NB4 (cell line): ENCODE results near the gene PRKAG1.

ENCODE experiments used
- MYC ChIP-seq: IDR thresholded peaks from 2 replicates; pipeline ENCODE4 v1.6.1; 2011; ENCODE audit warnings: low read depth, low read length
- POLR2A ChIP-seq: IDR thresholded peaks from 2 replicates; pipeline ENCODE4 v1.6.1; 2011; ENCODE audit warnings: mild to moderate bottlenecking; ENCODE audit not compliant: insufficient read length; ENCODE audit errors: extremely low read depth
- TF ChIP-seq, protein P1 (sequence below): IDR thresholded peaks from one replicate; pipeline ENCODE4 v1.5.1; 2012; ENCODE audit warnings: low read depth, low read length
- TF ChIP-seq, protein P2 (sequence below): IDR thresholded peaks from 2 replicates; pipeline ENCODE4 v1.6.1; 2011; ENCODE audit warnings: low read depth, low read length

DNA sequence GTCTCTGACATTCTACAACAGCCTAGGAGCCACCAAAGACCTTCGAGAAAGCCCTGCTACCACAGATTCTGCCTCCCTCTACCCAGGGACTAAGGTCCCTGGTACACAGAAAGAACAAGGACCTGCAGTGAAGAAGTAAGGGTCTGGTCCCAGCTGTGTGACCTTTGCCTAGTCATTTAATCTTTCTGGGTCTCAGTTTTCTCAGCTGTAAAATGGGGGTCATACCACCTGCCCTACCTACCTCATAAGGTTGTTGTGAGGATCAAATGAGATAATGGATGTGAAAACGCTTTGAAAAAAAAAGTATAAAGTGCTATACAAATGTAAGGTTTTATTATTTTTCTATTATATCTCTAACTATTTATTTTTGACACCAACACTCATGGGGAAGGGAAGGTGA lies 5.2 kb upstream of the PRKAG1 start:
- TF ChIP-seq, protein P1, sequence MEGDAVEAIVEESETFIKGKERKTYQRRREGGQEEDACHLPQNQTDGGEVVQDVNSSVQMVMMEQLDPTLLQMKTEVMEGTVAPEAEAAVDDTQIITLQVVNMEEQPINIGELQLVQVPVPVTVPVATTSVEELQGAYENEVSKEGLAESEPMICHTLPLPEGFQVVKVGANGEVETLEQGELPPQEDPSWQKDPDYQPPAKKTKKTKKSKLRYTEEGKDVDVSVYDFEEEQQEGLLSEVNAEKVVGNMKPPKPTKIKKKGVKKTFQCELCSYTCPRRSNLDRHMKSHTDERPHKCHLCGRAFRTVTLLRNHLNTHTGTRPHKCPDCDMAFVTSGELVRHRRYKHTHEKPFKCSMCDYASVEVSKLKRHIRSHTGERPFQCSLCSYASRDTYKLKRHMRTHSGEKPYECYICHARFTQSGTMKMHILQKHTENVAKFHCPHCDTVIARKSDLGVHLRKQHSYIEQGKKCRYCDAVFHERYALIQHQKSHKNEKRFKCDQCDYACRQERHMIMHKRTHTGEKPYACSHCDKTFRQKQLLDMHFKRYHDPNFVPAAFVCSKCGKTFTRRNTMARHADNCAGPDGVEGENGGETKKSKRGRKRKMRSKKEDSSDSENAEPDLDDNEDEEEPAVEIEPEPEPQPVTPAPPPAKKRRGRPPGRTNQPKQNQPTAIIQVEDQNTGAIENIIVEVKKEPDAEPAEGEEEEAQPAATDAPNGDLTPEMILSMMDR = no peak
- TF ChIP-seq POLR2A = no peak
- TF ChIP-seq, protein P2, sequence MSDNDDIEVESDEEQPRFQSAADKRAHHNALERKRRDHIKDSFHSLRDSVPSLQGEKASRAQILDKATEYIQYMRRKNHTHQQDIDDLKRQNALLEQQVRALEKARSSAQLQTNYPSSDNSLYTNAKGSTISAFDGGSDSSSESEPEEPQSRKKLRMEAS = no peak
- TF ChIP-seq MYC = no peak
